Astrocyte (in vitro differentiated cells and primary cell): Measurements from ENCODE around the gene SPOCK1. TPM values are rescaled to one million over a fixed set of nuclear protein-coding genes. Genes with fewer than 3 reads are reported as not detected.
A peak's percentile ranks its signal among the peaks of the same experiment; 100 is the strongest.

Source experiments
- DNase-seq: peaks from one replicate; pipeline ENCODE4 v3.0.0-alpha.2; 2010; ENCODE audit warnings: low read depth
- FAIRE-seq: peaks from 2 replicates; lab custom pipeline; 2011; peaks lifted over from hg19 to GRCh38; lab: Jason Lieb, UNC
- H2AFZ ChIP-seq: 2 replicates; pipeline ENCODE4 v1.6.0; 2012; ENCODE audit warnings: low read depth, low read length, inconsistent platforms
- H3K27ac ChIP-seq: 2 replicates; pipeline ENCODE4 v1.5.1; 2011; ENCODE audit warnings: low read depth, low read length, inconsistent platforms
- H3K27me3 ChIP-seq: 2 replicates; pipeline ENCODE4 v1.6.0; 2011; ENCODE audit warnings: low read length, inconsistent platforms; ENCODE audit not compliant: insufficient read depth
- H3K36me3 ChIP-seq: 2 replicates; pipeline ENCODE4 v1.5.1; 2011; ENCODE audit warnings: low read length, inconsistent platforms; ENCODE audit not compliant: insufficient read depth
- H3K4me1 ChIP-seq: 2 replicates; pipeline ENCODE4 v1.5.1; 2011; ENCODE audit warnings: low read length, inconsistent platforms; ENCODE audit not compliant: insufficient read depth
- H3K4me2 ChIP-seq: 2 replicates; pipeline ENCODE4 v1.6.0; 2012; ENCODE audit warnings: low read length, inconsistent platforms
- H3K4me3 ChIP-seq: 2 replicates; pipeline ENCODE4 v1.5.1; 2011; ENCODE audit warnings: low read depth, mild to moderate bottlenecking, low read length, inconsistent platforms; ENCODE audit not compliant: insufficient read depth
- H3K79me2 ChIP-seq: 2 replicates; pipeline ENCODE4 v1.6.0; 2012; ENCODE audit warnings: mild to moderate bottlenecking, low read length, inconsistent platforms; ENCODE audit not compliant: insufficient read depth
- H3K9ac ChIP-seq: 2 replicates; pipeline ENCODE4 v1.6.0; 2012; ENCODE audit warnings: mild to moderate bottlenecking, low read length, inconsistent platforms
- H3K9me3 ChIP-seq: 2 replicates; pipeline ENCODE4 v1.5.1; 2012; ENCODE audit warnings: low read depth, mild to moderate bottlenecking, low read length, inconsistent platforms; ENCODE audit not compliant: insufficient read depth
- H4K20me1 ChIP-seq: 2 replicates; pipeline ENCODE4 v1.6.0; 2012; ENCODE audit warnings: low read length, inconsistent platforms; ENCODE audit not compliant: insufficient read depth
- H3K27ac Mint-ChIP-seq: one replicate; pipeline ENCODE4 v1.8.0; 2021; ENCODE audit warnings: mild to moderate bottlenecking, mixed read lengths; ENCODE audit not compliant: unreplicated experiment
- H3K27me3 Mint-ChIP-seq: one replicate; pipeline ENCODE4 v1.8.0; 2021; ENCODE audit warnings: low read depth, mixed read lengths; ENCODE audit not compliant: unreplicated experiment
- H3K36me3 Mint-ChIP-seq: one replicate; pipeline ENCODE4 v1.8.0; 2021; ENCODE audit warnings: low read depth, mixed read lengths; ENCODE audit not compliant: unreplicated experiment
- H3K4me1 Mint-ChIP-seq: one replicate; pipeline ENCODE4 v1.8.0; 2021; ENCODE audit warnings: low read depth, mixed read lengths; ENCODE audit not compliant: unreplicated experiment
- H3K4me3 Mint-ChIP-seq: one replicate; pipeline ENCODE4 v1.8.0; 2021; ENCODE audit warnings: mild to moderate bottlenecking, moderate library complexity, mixed read lengths; ENCODE audit not compliant: unreplicated experiment
- H3K9me3 Mint-ChIP-seq: one replicate; pipeline ENCODE4 v1.8.0; 2021; ENCODE audit warnings: mild to moderate bottlenecking, mixed read lengths; ENCODE audit not compliant: unreplicated experiment
- EZH2 ChIP-seq: IDR thresholded peaks from 2 replicates; pipeline ENCODE4 v1.6.1; 2012; ENCODE audit warnings: mild to moderate bottlenecking, low read length, inconsistent platforms; ENCODE audit not compliant: insufficient read depth
- total RNA-seq: library from RNA; stranded (reverse); gene quantifications from 2 replicates; pipeline ENCODE4 v1.2.1, GENCODE V29; 2021
- TF ChIP-seq, protein P1 (sequence below): IDR thresholded peaks from 2 replicates; pipeline ENCODE4 v1.5.1; 2011; ENCODE audit warnings: low read depth, mild to moderate bottlenecking, inconsistent platforms, low read length, moderate library complexity; ENCODE audit not compliant: insufficient read depth

Gene SPOCK1
- total RNA-seq, 1 donor from 2014 or later, result 53.5 TPM

DNA sequence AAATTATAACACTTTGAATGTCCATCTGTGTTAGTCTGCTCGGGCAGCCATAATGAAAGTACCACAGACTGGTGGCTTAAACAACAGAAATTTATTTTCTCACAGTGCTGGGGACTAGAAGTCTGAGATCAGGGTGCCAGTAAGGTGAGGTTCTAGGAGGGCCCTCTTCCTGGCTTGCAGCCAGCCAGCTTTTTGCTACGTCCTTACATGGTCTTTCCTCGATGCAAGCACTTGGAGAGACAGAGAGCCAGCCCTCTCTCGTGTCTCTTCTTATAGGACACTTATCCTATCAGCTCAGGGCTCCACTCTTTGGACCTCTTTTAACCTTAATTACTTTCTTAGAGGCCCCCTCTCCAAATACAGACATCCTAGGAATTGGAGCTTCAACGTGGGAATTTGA is 351.8 kb downstream of the SPOCK1 start:
- FAIRE-seq, result no peak
- no peak overlapping the region for H3K4me3 Mint-ChIP-seq
- Histone ChIP-seq H3K79me2 (peaks cover 8% of the 10 kb centered on the region), H3K4me3 (no peak overlapping the region), H4K20me1 (no peaks in the 10 kb centered on the region), H3K27ac (peak overlapping the region; percentile 96), H3K27me3 (no peaks in the 10 kb centered on the region), H3K9me3 (no peaks in the 10 kb centered on the region), H2AFZ (no peak overlapping the region), H3K9ac (peak overlapping the region; percentile 89), H3K4me1 (peaks cover 55% of the 10 kb centered on the region), H3K4me2 (peak overlapping the region; percentile 79), H3K36me3 (no peaks in the 10 kb centered on the region)
- H3K4me1 Mint-ChIP-seq, result peaks cover 31% of the 10 kb centered on the region
- H3K9me3 Mint-ChIP-seq, result no peaks in the 10 kb centered on the region
- H3K36me3 Mint-ChIP-seq, result no peaks in the 10 kb centered on the region
- H3K27me3 Mint-ChIP-seq, result no peaks in the 10 kb centered on the region
- no peak for TF ChIP-seq EZH2
- TF ChIP-seq, protein P1, sequence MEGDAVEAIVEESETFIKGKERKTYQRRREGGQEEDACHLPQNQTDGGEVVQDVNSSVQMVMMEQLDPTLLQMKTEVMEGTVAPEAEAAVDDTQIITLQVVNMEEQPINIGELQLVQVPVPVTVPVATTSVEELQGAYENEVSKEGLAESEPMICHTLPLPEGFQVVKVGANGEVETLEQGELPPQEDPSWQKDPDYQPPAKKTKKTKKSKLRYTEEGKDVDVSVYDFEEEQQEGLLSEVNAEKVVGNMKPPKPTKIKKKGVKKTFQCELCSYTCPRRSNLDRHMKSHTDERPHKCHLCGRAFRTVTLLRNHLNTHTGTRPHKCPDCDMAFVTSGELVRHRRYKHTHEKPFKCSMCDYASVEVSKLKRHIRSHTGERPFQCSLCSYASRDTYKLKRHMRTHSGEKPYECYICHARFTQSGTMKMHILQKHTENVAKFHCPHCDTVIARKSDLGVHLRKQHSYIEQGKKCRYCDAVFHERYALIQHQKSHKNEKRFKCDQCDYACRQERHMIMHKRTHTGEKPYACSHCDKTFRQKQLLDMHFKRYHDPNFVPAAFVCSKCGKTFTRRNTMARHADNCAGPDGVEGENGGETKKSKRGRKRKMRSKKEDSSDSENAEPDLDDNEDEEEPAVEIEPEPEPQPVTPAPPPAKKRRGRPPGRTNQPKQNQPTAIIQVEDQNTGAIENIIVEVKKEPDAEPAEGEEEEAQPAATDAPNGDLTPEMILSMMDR, result no peak
- peak overlapping the region; percentile 99 for H3K27ac Mint-ChIP-seq
- no peak for DNase-seq

DNA sequence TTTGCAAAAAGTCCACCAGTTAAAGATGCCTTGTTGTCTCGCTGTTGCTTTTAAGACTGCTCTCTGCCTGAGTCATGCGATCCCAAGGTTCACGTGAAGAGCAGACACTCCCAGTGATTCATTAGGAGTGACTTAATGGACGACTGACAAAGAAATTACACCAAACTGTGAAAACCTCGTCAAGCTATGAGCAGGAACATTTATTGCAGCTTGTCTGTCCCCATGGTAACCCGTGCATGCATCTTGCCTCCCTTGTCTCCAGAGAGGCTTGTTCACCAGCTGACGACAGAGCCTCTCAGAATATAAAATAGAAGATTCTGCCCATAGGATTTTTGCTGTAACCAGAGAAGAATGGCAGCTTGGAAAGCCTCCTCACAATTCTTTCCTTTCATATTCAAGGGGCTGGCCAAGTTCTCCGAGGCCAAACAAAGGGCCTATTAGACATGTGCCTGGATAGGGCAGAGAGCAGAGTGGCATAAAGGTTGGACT is 352.7 kb downstream of the SPOCK1 start:
- peak overlapping the region; percentile 27 for H3K4me3 ChIP-seq
- H3K27ac Mint-ChIP-seq, result peak overlapping the region; percentile 99
- no peak overlapping the region for H2AFZ ChIP-seq
- no peaks in the 10 kb centered on the region for H3K27me3 Mint-ChIP-seq
- no peaks in the 10 kb centered on the region for H4K20me1 ChIP-seq
- peaks cover 8% of the 10 kb centered on the region for H3K79me2 ChIP-seq
- no peaks in the 10 kb centered on the region for H3K36me3 Mint-ChIP-seq
- H3K9me3 Mint-ChIP-seq, result no peaks in the 10 kb centered on the region
- H3K27ac ChIP-seq, result peak overlapping the region; percentile 96
- H3K4me1 ChIP-seq, result peaks cover 64% of the 10 kb centered on the region
- FAIRE-seq, result peak; percentile 100
- H3K4me1 Mint-ChIP-seq, result peaks cover 35% of the 10 kb centered on the region
- no peaks in the 10 kb centered on the region for H3K36me3 ChIP-seq
- peak overlapping the region; percentile 79 for H3K4me2 ChIP-seq
- peak; percentile 99 for DNase-seq
- peak overlapping the region; percentile 89 for H3K9ac ChIP-seq
- TF ChIP-seq, protein P1, result no peak
- no peak for TF ChIP-seq EZH2
- no peaks in the 10 kb centered on the region for H3K9me3 ChIP-seq
- no peaks in the 10 kb centered on the region for H3K27me3 ChIP-seq
- H3K4me3 Mint-ChIP-seq, result peak overlapping the region; percentile 30

DNA sequence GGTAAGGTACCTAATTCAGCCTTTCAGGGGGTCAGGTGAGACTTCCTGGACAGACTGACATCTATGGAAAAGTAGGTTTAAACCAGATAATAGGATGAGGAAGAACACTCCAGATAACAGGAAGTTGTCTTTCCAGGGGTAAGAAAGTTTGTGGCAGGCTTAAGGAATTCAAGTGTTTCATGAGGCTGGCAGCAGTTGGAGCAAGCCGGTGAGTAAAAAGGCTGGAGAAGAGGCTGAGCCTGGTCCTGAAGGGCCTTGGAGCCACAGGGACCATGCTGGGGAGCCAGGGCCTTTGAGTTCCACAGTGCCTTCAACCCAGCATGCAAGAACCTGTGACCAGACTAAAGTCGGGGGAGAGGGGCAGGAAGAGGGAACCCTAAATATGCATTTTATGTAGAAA is 353.4 kb downstream of the SPOCK1 start:
- DNase-seq (no peak), FAIRE-seq (no peak)
- H3K27ac ChIP-seq, result peak overlapping the region; percentile 96
- H2AFZ ChIP-seq, result no peak overlapping the region
- Mint-ChIP-seq H3K4me3 (no peak overlapping the region), H3K9me3 (no peaks in the 10 kb centered on the region), H3K4me1 (peaks cover 35% of the 10 kb centered on the region), H3K36me3 (no peaks in the 10 kb centered on the region), H3K27ac (peak overlapping the region; percentile 99), H3K27me3 (no peaks in the 10 kb centered on the region)
- H3K9ac ChIP-seq, result peak overlapping the region; percentile 89
- H3K4me3 ChIP-seq, result no peak overlapping the region
- no peaks in the 10 kb centered on the region for H3K27me3 ChIP-seq
- H3K36me3 ChIP-seq, result no peaks in the 10 kb centered on the region
- H3K4me1 ChIP-seq, result peaks cover 70% of the 10 kb centered on the region
- TF ChIP-seq, protein P1, result no peak
- no peak for TF ChIP-seq EZH2
- no peaks in the 10 kb centered on the region for H4K20me1 ChIP-seq
- H3K79me2 ChIP-seq, result peaks cover 7% of the 10 kb centered on the region
- no peaks in the 10 kb centered on the region for H3K9me3 ChIP-seq
- peak overlapping the region; percentile 79 for H3K4me2 ChIP-seq
